Neural cell (in vitro differentiated cells): ENCODE results near the gene MEN1.

Source experiments
- CTCF ChIP-seq: fragments of 450-650 bp; IDR thresholded peaks from 2 replicates; pipeline ENCODE4 v1.5.1; 2014; ENCODE audit warnings: antibody characterized with exemption, mild to moderate bottlenecking, moderate library complexity; ENCODE audit not compliant: poor library complexity, severe bottlenecking
- EP300 ChIP-seq: fragments of 450-650 bp; conservative IDR thresholded peaks from 2 replicates; pipeline ENCODE4 v1.6.1; 2014; ENCODE audit warnings: antibody characterized with exemption, mild to moderate bottlenecking, moderate library complexity; ENCODE audit not compliant: poor library complexity, severe bottlenecking
- EZH2 ChIP-seq: fragments of 200-600, 300-800 bp; shearing (Covaris generic), sonication (generic); IDR thresholded peaks from 2 replicates; pipeline ENCODE4 v1.6.1; 2014; ENCODE audit warnings: antibody characterized with exemption, low read length, borderline replicate concordance, mild to moderate bottlenecking; ENCODE audit not compliant: insufficient read depth, poor library complexity, severe bottlenecking
- MXI1 ChIP-seq: fragments of 450-650 bp; conservative IDR thresholded peaks from 2 replicates; pipeline ENCODE4 v1.6.1; 2014; ENCODE audit warnings: antibody characterized with exemption, mild to moderate bottlenecking; ENCODE audit not compliant: poor library complexity, severe bottlenecking
- POLR2AphosphoS5 ChIP-seq: IDR thresholded peaks from 2 replicates; pipeline ENCODE4 v1.6.1; 2012
- RAD21 ChIP-seq: fragments of 450-650 bp; conservative IDR thresholded peaks from 2 replicates; pipeline ENCODE4 v1.6.1; 2014; ENCODE audit warnings: antibody characterized with exemption, mild to moderate bottlenecking, moderate library complexity
- REST ChIP-seq: IDR thresholded peaks from 2 replicates; pipeline ENCODE4 v1.6.1; 2012; ENCODE audit warnings: borderline replicate concordance
- SMC3 ChIP-seq: fragments of 450-650 bp; conservative IDR thresholded peaks from 2 replicates; pipeline ENCODE4 v1.6.1; 2014; ENCODE audit warnings: antibody characterized with exemption, mild to moderate bottlenecking, moderate library complexity; ENCODE audit not compliant: poor library complexity
- TAF1 ChIP-seq: IDR thresholded peaks from 2 replicates; pipeline ENCODE4 v1.6.1; 2012; ENCODE audit warnings: low read depth

GRCh38 chr11:64762277-64762673 is 48.1 kb downstream of the MEN1 start:
- TF ChIP-seq CTCF (no peak), EP300 (no peak), MXI1 (no peak), TAF1 (no peak), RAD21 (no peak), REST (no peak), EZH2 (no peak), SMC3 (no peak), POLR2AphosphoS5 (peak; percentile 24)
